Measurements from ENCODE around the gene CETN1. TPM values are rescaled to one million over a fixed set of nuclear protein-coding genes. Genes with fewer than 3 reads are reported as not detected.

The CETN1 gene
- total RNA-seq, 2 donors from 2014 or later: not detected

GRCh38 chr18:533995-534601, 46.1 kb upstream of the CETN1 start:
- WGBS, 2 experiments (ENCODE audit: insufficient coverage in 1 of 2, insufficient read length in 1 of 2): 88 to 96% methylated on average over 4 to 6 of the region's 6 CpGs
- no peak overlapping the region for H3K27ac Mint-ChIP-seq
- no peak overlapping the region for H3K4me3 Mint-ChIP-seq
- DNase-seq: no peak
- Histone ChIP-seq H3K4me3 (ENCODE audit: low read length) (no peak overlapping the region), H3K9ac (ENCODE audit: extremely low read depth, low read length, poor library complexity, severe bottlenecking) (no peak overlapping the region), H3K36me3 (ENCODE audit: control insufficient read depth, insufficient read depth, low read length) (no peaks in the 10 kb centered on the region), H3K27ac (ENCODE audit: low read depth, low read length) (no peak overlapping the region), H3K4me1 (ENCODE audit: control insufficient read depth, insufficient read depth, low read length) (no peaks in the 10 kb centered on the region), H3K9me3 (ENCODE audit: control insufficient read depth, low read length) (peaks cover 6% of the 10 kb centered on the region), H3K27me3 (ENCODE audit: control insufficient read depth, insufficient read depth, low read length, poor library complexity, severe bottlenecking) (no peaks in the 10 kb centered on the region)
- H3K27me3 Mint-ChIP-seq (ENCODE audit: insufficient read depth): no peaks in the 10 kb centered on the region
- no peaks in the 10 kb centered on the region for H3K4me1 Mint-ChIP-seq
- H3K36me3 Mint-ChIP-seq (ENCODE audit: low read depth): no peaks in the 10 kb centered on the region
- peaks cover 17% of the 10 kb centered on the region for H3K9me3 Mint-ChIP-seq
- TF ChIP-seq CTCF (conservative IDR thresholded peaks at IDR 0.05): no peak

GRCh38 chr18:543447-544078, 36.6 kb upstream of the CETN1 start:
- H3K27me3 Mint-ChIP-seq (ENCODE audit: insufficient read depth): peaks cover 8% of the 10 kb centered on the region
- no peak overlapping the region for H3K27ac Mint-ChIP-seq
- H3K36me3 Mint-ChIP-seq (ENCODE audit: low read depth): no peaks in the 10 kb centered on the region
- DNase-seq: no peak
- H3K4me1 Mint-ChIP-seq: no peaks in the 10 kb centered on the region
- Histone ChIP-seq H3K36me3 (ENCODE audit: control insufficient read depth, insufficient read depth, low read length) (no peaks in the 10 kb centered on the region), H3K9me3 (ENCODE audit: control insufficient read depth, low read length) (peaks cover 8% of the 10 kb centered on the region), H3K27me3 (ENCODE audit: control insufficient read depth, insufficient read depth, low read length, poor library complexity, severe bottlenecking) (no peaks in the 10 kb centered on the region), H3K9ac (ENCODE audit: extremely low read depth, low read length, poor library complexity, severe bottlenecking) (no peak overlapping the region), H3K27ac (ENCODE audit: low read depth, low read length) (no peak overlapping the region), H3K4me1 (ENCODE audit: control insufficient read depth, insufficient read depth, low read length) (no peaks in the 10 kb centered on the region), H3K4me3 (ENCODE audit: low read length) (no peak overlapping the region)
- H3K9me3 Mint-ChIP-seq: peaks cover 22% of the 10 kb centered on the region
- 93 to 96% methylated on average over 2 to 3 of the region's 4 CpGs for WGBS, 2 experiments (ENCODE audit: insufficient coverage in 1 of 2, insufficient read length in 1 of 2)
- H3K4me3 Mint-ChIP-seq: no peak overlapping the region
- TF ChIP-seq CTCF (conservative IDR thresholded peaks at IDR 0.05): no peak

- no peaks in the 10 kb centered on the region for H3K36me3 Mint-ChIP-seq (ENCODE audit: low read depth)
- H3K27me3 Mint-ChIP-seq (ENCODE audit: insufficient read depth): no peaks in the 10 kb centered on the region
- DNase-seq: no peak
- 90 to 95% methylated on average over 3 of the region's 3 CpGs for WGBS, 2 experiments (ENCODE audit: insufficient coverage in 1 of 2, insufficient read length in 1 of 2)
- no peak overlapping the region for H3K27ac ChIP-seq (ENCODE audit: low read depth, low read length)
- H3K36me3 ChIP-seq (ENCODE audit: control insufficient read depth, insufficient read depth, low read length): no peaks in the 10 kb centered on the region
- H3K9me3 Mint-ChIP-seq: peaks cover 31% of the 10 kb centered on the region
- H3K4me1 Mint-ChIP-seq: no peaks in the 10 kb centered on the region
- TF ChIP-seq CTCF (conservative IDR thresholded peaks at IDR 0.05): no peak
- no peak overlapping the region for H3K4me3 Mint-ChIP-seq
- no peaks in the 10 kb centered on the region for H3K4me1 ChIP-seq (ENCODE audit: control insufficient read depth, insufficient read depth, low read length)
- no peak overlapping the region for H3K4me3 ChIP-seq (ENCODE audit: low read length)
- peaks cover 23% of the 10 kb centered on the region for H3K9me3 ChIP-seq (ENCODE audit: control insufficient read depth, low read length)
- no peak overlapping the region for H3K9ac ChIP-seq (ENCODE audit: extremely low read depth, low read length, poor library complexity, severe bottlenecking)
- H3K27ac Mint-ChIP-seq: no peak overlapping the region
- no peaks in the 10 kb centered on the region for H3K27me3 ChIP-seq (ENCODE audit: control insufficient read depth, insufficient read depth, low read length, poor library complexity, severe bottlenecking)
Observed at GRCh38 chr18:549967-550366, 30.2 kb upstream of the CETN1 start.
